ENCODE data around the gene CHP2. TPM values are rescaled to one million over a fixed set of nuclear protein-coding genes. Genes with fewer than 3 reads are reported as not detected.

The CHP2 gene
- total and polyA plus RNA-seq, 2 donors (not counting 3 experiments of a cell fraction or from before 2014, with no cell fraction given): not detected

DNA sequence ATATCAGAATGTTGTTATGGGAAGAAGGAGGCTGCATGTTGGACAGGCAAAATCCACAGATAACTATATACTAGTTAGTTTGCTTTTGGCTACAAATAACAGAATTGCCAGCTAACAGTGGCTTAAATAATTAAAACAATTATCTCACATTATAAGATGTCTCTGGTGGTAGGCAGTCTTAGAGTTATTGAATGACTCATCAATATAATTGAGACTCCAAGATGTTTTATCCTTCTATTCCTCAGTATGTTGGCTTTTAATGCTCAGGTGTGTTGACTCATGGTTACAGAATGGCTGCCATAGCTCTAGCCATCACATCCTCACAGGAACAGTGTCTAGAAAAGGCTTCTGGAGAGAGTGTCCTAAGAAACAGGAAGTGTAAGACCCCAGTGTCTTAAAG, 11.1 kb downstream of the CHP2 start:
- TF ChIP-seq MYC (IDR thresholded peaks at IDR 0.05; ENCODE audit: low read depth, low read length) (no peak), EZH2 (IDR thresholded peaks at IDR 0.05; ENCODE audit: borderline replicate concordance, low read depth, low read length, severe bottlenecking) (no peak), POLR2A (IDR thresholded peaks at IDR 0.05; ENCODE audit: low read depth, low read length) (no peak), FOS (IDR thresholded peaks at IDR 0.05; ENCODE audit: borderline replicate concordance, insufficient read depth, low read length) (no peak), GATA2 (IDR thresholded peaks at IDR 0.05; ENCODE audit: insufficient read depth, insufficient read length, low read depth, low read length) (no peak), JUN (IDR thresholded peaks at IDR 0.05; ENCODE audit: borderline replicate concordance, insufficient read depth, insufficient read length, low read depth) (no peak), POLR2AphosphoS5 (IDR thresholded peaks at IDR 0.05; ENCODE audit: insufficient read depth, low read depth, low read length) (no peak)
- TF ChIP-seq, protein P1, sequence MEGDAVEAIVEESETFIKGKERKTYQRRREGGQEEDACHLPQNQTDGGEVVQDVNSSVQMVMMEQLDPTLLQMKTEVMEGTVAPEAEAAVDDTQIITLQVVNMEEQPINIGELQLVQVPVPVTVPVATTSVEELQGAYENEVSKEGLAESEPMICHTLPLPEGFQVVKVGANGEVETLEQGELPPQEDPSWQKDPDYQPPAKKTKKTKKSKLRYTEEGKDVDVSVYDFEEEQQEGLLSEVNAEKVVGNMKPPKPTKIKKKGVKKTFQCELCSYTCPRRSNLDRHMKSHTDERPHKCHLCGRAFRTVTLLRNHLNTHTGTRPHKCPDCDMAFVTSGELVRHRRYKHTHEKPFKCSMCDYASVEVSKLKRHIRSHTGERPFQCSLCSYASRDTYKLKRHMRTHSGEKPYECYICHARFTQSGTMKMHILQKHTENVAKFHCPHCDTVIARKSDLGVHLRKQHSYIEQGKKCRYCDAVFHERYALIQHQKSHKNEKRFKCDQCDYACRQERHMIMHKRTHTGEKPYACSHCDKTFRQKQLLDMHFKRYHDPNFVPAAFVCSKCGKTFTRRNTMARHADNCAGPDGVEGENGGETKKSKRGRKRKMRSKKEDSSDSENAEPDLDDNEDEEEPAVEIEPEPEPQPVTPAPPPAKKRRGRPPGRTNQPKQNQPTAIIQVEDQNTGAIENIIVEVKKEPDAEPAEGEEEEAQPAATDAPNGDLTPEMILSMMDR (IDR thresholded peaks at IDR 0.05; ENCODE audit: extremely low read depth in 1 of 2, insufficient read depth in 1 of 2, low read depth in 1 of 2, low read length in 2 of 2): no peak
- TF ChIP-seq, protein P2, sequence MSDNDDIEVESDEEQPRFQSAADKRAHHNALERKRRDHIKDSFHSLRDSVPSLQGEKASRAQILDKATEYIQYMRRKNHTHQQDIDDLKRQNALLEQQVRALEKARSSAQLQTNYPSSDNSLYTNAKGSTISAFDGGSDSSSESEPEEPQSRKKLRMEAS (IDR thresholded peaks at IDR 0.05; ENCODE audit: insufficient read depth, insufficient read length): no peak
- H3K4me2 ChIP-seq (ENCODE audit: insufficient read depth, low read length): no peak overlapping the region
- no peak overlapping the region for H2AFZ ChIP-seq (ENCODE audit: low read depth, low read length)
- H3K4me1 ChIP-seq (ENCODE audit: control insufficient read depth, extremely low read depth, insufficient read depth, low read length): no peaks in the 10 kb centered on the region
- no peak overlapping the region for H3K4me3 ChIP-seq (replicated peaks in 1 of 3; ENCODE audit: insufficient read depth in 1 of 3, low read depth in 1 of 3, low read length in 3 of 3)
- dilution Hi-C loops (cut with MboI; ENCODE audit: extremely low pct_ligation_motif_present, low sequenced_read_pairs) (no loop called here), intact Hi-C loops (cut with micrococcal nuclease) (no loop called here)
- no peaks in the 10 kb centered on the region for H3K9me1 ChIP-seq (replicated peaks; ENCODE audit: control insufficient read depth, extremely low read depth, insufficient read depth, low read length)
- CTCF ChIA-PET: no interaction called here
- no peak overlapping the region for H3K27ac ChIP-seq (ENCODE audit: insufficient read depth, low read depth, low read length)
- POLR2A ChIA-PET: no interaction called here
- BruUV-seq (replicated peaks): no TSS peak
- no peaks in the 10 kb centered on the region for H4K20me1 ChIP-seq (replicated peaks; ENCODE audit: control insufficient read depth, extremely low read depth, insufficient read depth, low read length)
- H3K79me2 ChIP-seq (ENCODE audit: control insufficient read depth, insufficient read depth, low read length): no peaks in the 10 kb centered on the region
- H3K27me3 ChIP-seq (ENCODE audit: control insufficient read depth in 2 of 2, insufficient read depth in 2 of 2, low read length in 2 of 2): no peaks in the 10 kb centered on the region
- DNase-seq (ENCODE audit: low read depth, low spot score) (no peak), FAIRE-seq (no peak)
- no peaks in the 10 kb centered on the region for H3K36me3 ChIP-seq (ENCODE audit: control insufficient read depth in 2 of 2, extremely low read depth in 1 of 2, insufficient read depth in 2 of 2, low read length in 2 of 2)
- no peaks in the 10 kb centered on the region for H3K9me3 ChIP-seq (replicated peaks; ENCODE audit: control insufficient read depth, insufficient read depth, low read length)
- H3K9ac ChIP-seq (replicated peaks; ENCODE audit: extremely low read depth, insufficient read depth, low read length): no peak overlapping the region

Data from endothelial cell of umbilical vein (primary cell).